ENCODE data around the gene ACY1. TPM values are rescaled to one million over a fixed set of nuclear protein-coding genes. Genes with fewer than 3 reads are reported as not detected.

ACY1 gene
- total RNA-seq, result 10 to 100 TPM; 18.7 to 45.6 (median 24.7) TPM
- polyA plus RNA-seq, result 10 to 100 TPM; 24.6 to 28.3 TPM
- long read RNA-seq, donor 1, transcript ACY1-215 (15 exons, 1,684 nt), result major isoform, 24 of 27 reads
- long read RNA-seq, donor 1, partial matches to known transcripts, result 0 of 27 reads
- long read RNA-seq, donor 1, other reads (novel, unspliced or antisense), result 3 of 27 reads
- long read RNA-seq, donor 2, transcript ACY1-215 (15 exons, 1,684 nt), result major isoform, 29 of 38 reads
- long read RNA-seq, donor 2, partial matches to known transcripts, result 1 of 38 reads
- long read RNA-seq, donor 2, other reads (novel, unspliced or antisense), result 3 of 38 reads
- long read RNA-seq, donor 3, transcript ACY1-215 (15 exons, 1,684 nt), result major isoform, 98 of 106 reads
- long read RNA-seq, donor 3, partial matches to known transcripts, result 0 of 106 reads
- long read RNA-seq, donor 3, other reads (novel, unspliced or antisense), result 7 of 106 reads

- intact Hi-C loops (cut with DNase I), result loop anchor here in 2 of 10 donors (2.0 to 5.0 kb wide), 2 partner anchors 40 to 41 kb away; partner anchors contain the start of genes PARP3 (in 2 of the 2) and RRP9 (in 1 of the 2)
Measured at GRCh38 chr3:51982838-51983577, at the start of gene ACY1. TSS of gene ACY1 (plus strand) at chr3:51983535. CDS start at chr3:51984065, 530 bp downstream.

DNA sequence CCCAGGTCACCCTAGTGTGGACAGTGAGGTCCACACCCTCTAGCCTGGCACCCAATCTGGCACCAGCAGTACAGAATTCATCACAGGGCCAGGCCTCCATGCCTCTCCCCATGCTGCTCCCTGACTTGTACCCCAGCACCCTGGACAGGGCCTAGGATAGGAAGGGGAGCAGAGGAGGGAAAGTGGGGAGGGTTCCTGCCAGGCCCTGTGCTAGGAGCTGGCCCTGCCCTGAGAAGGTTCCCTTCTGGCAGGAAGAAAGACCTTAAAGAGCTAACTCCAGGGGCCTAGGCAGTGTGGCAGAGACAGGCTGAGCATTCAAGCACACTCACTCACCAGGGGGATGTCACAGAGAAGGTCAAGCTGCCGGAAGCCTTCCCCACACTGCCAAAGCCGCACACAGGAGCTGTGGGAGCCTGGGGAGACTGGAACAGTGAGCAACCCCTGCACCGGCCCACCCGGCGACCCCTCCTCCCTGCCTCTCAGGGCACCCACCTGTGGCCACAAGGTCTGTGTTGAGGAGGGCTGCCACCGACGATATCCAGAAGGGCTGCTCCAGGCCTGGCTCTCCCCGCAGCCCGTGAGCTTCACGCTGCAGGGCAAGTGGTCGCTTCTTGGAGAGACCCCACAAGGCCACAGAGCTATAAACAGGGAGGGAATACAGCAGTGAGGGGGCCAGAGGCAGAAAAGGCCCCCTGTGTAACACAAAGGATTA, 49.0 kb upstream of the ACY1 start:
- 92 to 94% methylated on average over 11 of the region's 11 CpGs for WGBS, 2 donors
- intact Hi-C loops (cut with DNase I), result no loop called here
- DNase-seq (no peak), ATAC-seq (no peak)
- H3K4me1 ChIP-seq, result no peaks in the 10 kb centered on the region
- no peak overlapping the region for H3K27ac ChIP-seq
- peaks cover 0 to 77% (median 36%) of the 10 kb centered on the region in 9 donors for H3K36me3 ChIP-seq
- H3K9me3 ChIP-seq, result no peaks in the 10 kb centered on the region
- TF ChIP-seq, protein P1, sequence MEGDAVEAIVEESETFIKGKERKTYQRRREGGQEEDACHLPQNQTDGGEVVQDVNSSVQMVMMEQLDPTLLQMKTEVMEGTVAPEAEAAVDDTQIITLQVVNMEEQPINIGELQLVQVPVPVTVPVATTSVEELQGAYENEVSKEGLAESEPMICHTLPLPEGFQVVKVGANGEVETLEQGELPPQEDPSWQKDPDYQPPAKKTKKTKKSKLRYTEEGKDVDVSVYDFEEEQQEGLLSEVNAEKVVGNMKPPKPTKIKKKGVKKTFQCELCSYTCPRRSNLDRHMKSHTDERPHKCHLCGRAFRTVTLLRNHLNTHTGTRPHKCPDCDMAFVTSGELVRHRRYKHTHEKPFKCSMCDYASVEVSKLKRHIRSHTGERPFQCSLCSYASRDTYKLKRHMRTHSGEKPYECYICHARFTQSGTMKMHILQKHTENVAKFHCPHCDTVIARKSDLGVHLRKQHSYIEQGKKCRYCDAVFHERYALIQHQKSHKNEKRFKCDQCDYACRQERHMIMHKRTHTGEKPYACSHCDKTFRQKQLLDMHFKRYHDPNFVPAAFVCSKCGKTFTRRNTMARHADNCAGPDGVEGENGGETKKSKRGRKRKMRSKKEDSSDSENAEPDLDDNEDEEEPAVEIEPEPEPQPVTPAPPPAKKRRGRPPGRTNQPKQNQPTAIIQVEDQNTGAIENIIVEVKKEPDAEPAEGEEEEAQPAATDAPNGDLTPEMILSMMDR (IDR thresholded peaks at IDR 0.05), result no peak
- H3K4me3 ChIP-seq, result no peak overlapping the region
- H3K27me3 ChIP-seq, result no peaks in the 10 kb centered on the region

More at GRCh38 chr3:51982838-51983577, at the start of gene ACY1:
- peak within 1 kb of the TSS; percentile 76 to 98 (median 95) for H3K27ac ChIP-seq
- no peaks in the 10 kb centered on the region for H3K9me3 ChIP-seq
- H3K4me1 ChIP-seq, result peaks cover 9 to 35% (median 28%) of the 10 kb centered on the region in 9 donors
- H3K36me3 ChIP-seq, result peaks cover 0 to 6% (median 0%) of the 10 kb centered on the region in 9 donors
- H3K4me3 ChIP-seq, result peak within 1 kb of the TSS; percentile 39 to 80 (median 64)
- H3K27me3 ChIP-seq, result no peaks in the 10 kb centered on the region
- TF ChIP-seq, protein P1 (IDR thresholded peaks at IDR 0.05), result peak in 1 of 9 donors; percentile 7
- DNase-seq (peak; percentile 87 to 91), ATAC-seq (peak; percentile 90 to 95 (median 92))
- 0% methylated on average over 46 to 68 of the region's 68 CpGs for WGBS, 2 donors

GRCh38 chr3:51934991-51935885, 48.1 kb upstream of the ACY1 start:
- H3K4me1 ChIP-seq, result peaks cover 0 to 7% (median 2%) of the 10 kb centered on the region in 9 donors
- no peaks in the 10 kb centered on the region for H3K27me3 ChIP-seq
- intact Hi-C loops (cut with DNase I), result no loop called here
- H3K9me3 ChIP-seq, result no peaks in the 10 kb centered on the region
- H3K36me3 ChIP-seq, result peaks cover 0 to 86% (median 36%) of the 10 kb centered on the region in 9 donors
- DNase-seq (no peak), ATAC-seq (no peak)
- no peak overlapping the region for H3K27ac ChIP-seq
- TF ChIP-seq, protein P1 (IDR thresholded peaks at IDR 0.05), result no peak
- WGBS, 2 donors, result 93 to 94% methylated on average over 28 of the region's 28 CpGs
- no peak overlapping the region for H3K4me3 ChIP-seq
